Colonic mucosa (tissue), 4 donors: Measurements from ENCODE around the gene LHFPL2. TPM values are rescaled to one million over a fixed set of nuclear protein-coding genes. Genes with fewer than 3 reads are reported as not detected.

ENCODE experiments used
- DNase-seq: peaks from one replicate; pipeline ENCODE4 v3.0.0-alpha.2; 2020
- H3K27ac ChIP-seq: fragments of 200-600 bp; one replicate; pipeline ENCODE4 v1.8.0; 2021
- H3K27me3 ChIP-seq: fragments of 200-600 bp; one replicate; pipeline ENCODE4 v1.8.0; 2021
- H3K36me3 ChIP-seq: fragments of 200-600 bp; one replicate; pipeline ENCODE4 v1.8.0; 2021
- H3K4me1 ChIP-seq: fragments of 200-600 bp; one replicate; pipeline ENCODE4 v1.8.0; 2021; ENCODE audit warnings: mild to moderate bottlenecking
- H3K4me3 ChIP-seq: fragments of 200-600 bp; one replicate; pipeline ENCODE4 v1.8.0; 2021
- H3K9ac ChIP-seq, 2 donors: one replicate each; pipeline ENCODE4 v1.7.0; 2013; ENCODE audit warnings: control low read depth in 2 of 2, low read depth in 2 of 2, low read length in 2 of 2
- H3K9me3 ChIP-seq: fragments of 200-600 bp; one replicate; pipeline ENCODE4 v1.8.0; 2021
- intact Hi-C: fragments of 100-400 bp; cut with DNase I; formaldehyde crosslinking; loops from one replicate; pipeline ENCODE4 v1.14.1; 2022
- total RNA-seq, 2 donors: library from RNA; stranded (reverse); fragmentation: NEBNext Ultra II Directional in 1 of 2; extraction: Animal tissue kit (Norgen Biotek cat#: 25700) in 1 of 2; gene quantifications; one replicate each; pipeline ENCODE4 v1.2.1, GENCODE V29; 2021
- TF ChIP-seq, protein P1 (sequence below): fragments of 200-600 bp; IDR thresholded peaks from one replicate; pipeline ENCODE4 v1.8.0; 2022; ENCODE audit warnings: antibody characterized with exemption, mild to moderate bottlenecking
- donor health status: healthy.
- donor health status: DM: no; HTN: no; CAD: no.
- donor health status: DM: no; HTN: no; CAD: no.

Gene LHFPL2
- total RNA-seq, 2 donors from 2014 or later: 35.5 to 39.2 TPM

- no peaks in the 10 kb centered on the region for H3K27me3 ChIP-seq
- DNase-seq: no peak
- intact Hi-C loops: no loop called here
- H3K4me1 ChIP-seq: no peaks in the 10 kb centered on the region
- H3K36me3 ChIP-seq: no peaks in the 10 kb centered on the region
- no peaks in the 10 kb centered on the region for H3K9me3 ChIP-seq
- H3K9ac ChIP-seq: no peak overlapping the region
- no peak overlapping the region for H3K27ac ChIP-seq
- TF ChIP-seq, protein P1, sequence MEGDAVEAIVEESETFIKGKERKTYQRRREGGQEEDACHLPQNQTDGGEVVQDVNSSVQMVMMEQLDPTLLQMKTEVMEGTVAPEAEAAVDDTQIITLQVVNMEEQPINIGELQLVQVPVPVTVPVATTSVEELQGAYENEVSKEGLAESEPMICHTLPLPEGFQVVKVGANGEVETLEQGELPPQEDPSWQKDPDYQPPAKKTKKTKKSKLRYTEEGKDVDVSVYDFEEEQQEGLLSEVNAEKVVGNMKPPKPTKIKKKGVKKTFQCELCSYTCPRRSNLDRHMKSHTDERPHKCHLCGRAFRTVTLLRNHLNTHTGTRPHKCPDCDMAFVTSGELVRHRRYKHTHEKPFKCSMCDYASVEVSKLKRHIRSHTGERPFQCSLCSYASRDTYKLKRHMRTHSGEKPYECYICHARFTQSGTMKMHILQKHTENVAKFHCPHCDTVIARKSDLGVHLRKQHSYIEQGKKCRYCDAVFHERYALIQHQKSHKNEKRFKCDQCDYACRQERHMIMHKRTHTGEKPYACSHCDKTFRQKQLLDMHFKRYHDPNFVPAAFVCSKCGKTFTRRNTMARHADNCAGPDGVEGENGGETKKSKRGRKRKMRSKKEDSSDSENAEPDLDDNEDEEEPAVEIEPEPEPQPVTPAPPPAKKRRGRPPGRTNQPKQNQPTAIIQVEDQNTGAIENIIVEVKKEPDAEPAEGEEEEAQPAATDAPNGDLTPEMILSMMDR: no peak
- H3K4me3 ChIP-seq: no peak overlapping the region
Measured at GRCh38 chr5:78487846-78488245, 160.7 kb downstream of the LHFPL2 start.

- Histone ChIP-seq H3K27ac (no peak overlapping the region), H3K4me3 (no peak overlapping the region), H3K27me3 (no peaks in the 10 kb centered on the region), H3K36me3 (no peaks in the 10 kb centered on the region), H3K4me1 (no peaks in the 10 kb centered on the region), H3K9me3 (no peaks in the 10 kb centered on the region), H3K9ac (no peak overlapping the region)
- no peak for DNase-seq
- TF ChIP-seq, protein P1: no peak
- intact Hi-C loops: no loop called here
Measured at GRCh38 chr5:78486218-78486617, 162.4 kb downstream of the LHFPL2 start.

GRCh38 chr5:78483809-78484521 lies 164.6 kb downstream of the LHFPL2 start:
- no peak overlapping the region for H3K27ac ChIP-seq
- intact Hi-C loops: no loop called here
- H3K9me3 ChIP-seq: no peaks in the 10 kb centered on the region

DNA sequence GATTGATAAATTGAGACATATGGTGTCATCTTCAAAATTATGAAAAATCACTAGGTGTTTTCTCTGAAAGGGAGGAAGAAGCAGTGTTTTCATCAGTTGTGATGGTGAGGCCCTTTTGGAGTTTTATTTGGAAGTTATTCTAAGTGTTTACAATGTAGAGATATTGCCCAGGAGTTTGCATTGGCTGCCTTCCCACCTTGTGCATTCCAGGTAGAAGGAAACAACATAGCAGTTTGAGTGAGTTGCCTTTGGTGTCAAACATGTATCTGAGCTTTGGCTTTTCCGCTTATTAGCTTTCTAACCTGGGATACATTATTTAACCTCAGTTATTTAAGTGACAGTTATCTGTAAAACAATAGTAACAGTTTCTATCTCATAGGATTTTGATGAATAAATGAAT lies 165.6 kb downstream of the LHFPL2 start:
- TF ChIP-seq, protein P1: no peak
- H3K36me3 ChIP-seq: no peaks in the 10 kb centered on the region
- no peak overlapping the region for H3K27ac ChIP-seq
- intact Hi-C loops: no loop called here
- DNase-seq: no peak
- no peak overlapping the region for H3K9ac ChIP-seq
- H3K27me3 ChIP-seq: no peaks in the 10 kb centered on the region
- no peaks in the 10 kb centered on the region for H3K4me1 ChIP-seq
- H3K4me3 ChIP-seq: no peak overlapping the region
- no peaks in the 10 kb centered on the region for H3K9me3 ChIP-seq

More at GRCh38 chr5:78483809-78484521, 164.6 kb downstream of the LHFPL2 start:
- Histone ChIP-seq H3K27me3 (no peaks in the 10 kb centered on the region), H3K4me3 (no peak overlapping the region), H3K9ac (no peak overlapping the region), H3K36me3 (no peaks in the 10 kb centered on the region), H3K4me1 (no peaks in the 10 kb centered on the region)
- DNase-seq: no peak
- TF ChIP-seq, protein P1: no peak

DNA sequence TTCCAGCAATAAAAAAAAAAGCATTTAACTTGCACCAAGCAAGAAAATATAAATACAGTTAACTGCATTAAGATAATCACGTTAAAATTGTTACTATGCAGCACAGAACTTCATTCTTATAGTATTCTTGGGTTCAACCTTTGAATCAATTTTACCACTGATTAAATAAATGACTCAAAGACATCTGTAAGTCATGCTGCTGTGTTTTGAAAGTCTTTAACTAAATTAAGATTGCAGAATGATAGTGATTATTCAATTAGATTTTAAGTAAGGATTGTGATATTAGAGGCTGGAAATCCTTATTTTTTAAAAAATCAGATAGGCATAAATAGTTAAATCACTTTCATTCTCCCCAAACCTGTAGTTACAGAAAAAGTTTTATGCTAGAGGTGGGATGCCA lies 171.8 kb downstream of the LHFPL2 start:
- Histone ChIP-seq H3K9me3 (no peaks in the 10 kb centered on the region), H3K27ac (no peak overlapping the region), H3K4me1 (no peaks in the 10 kb centered on the region), H3K27me3 (no peaks in the 10 kb centered on the region), H3K36me3 (no peaks in the 10 kb centered on the region), H3K4me3 (no peak overlapping the region), H3K9ac (no peak overlapping the region)
- DNase-seq: no peak
- TF ChIP-seq, protein P1: no peak
- intact Hi-C loops: no loop called here
